GM18519 (cell line): ENCODE data around the gene IGSF9.

Experiments
- ATAC-seq: cut with Tn5 transposase; IDR thresholded peaks from one replicate; pipeline ENCODE4 v1.9.1; 2021; ENCODE audit warnings: mild to moderate bottlenecking, moderate library complexity; ENCODE audit not compliant: unreplicated experiment, low FRiP score

The IGSF9 gene

DNA sequence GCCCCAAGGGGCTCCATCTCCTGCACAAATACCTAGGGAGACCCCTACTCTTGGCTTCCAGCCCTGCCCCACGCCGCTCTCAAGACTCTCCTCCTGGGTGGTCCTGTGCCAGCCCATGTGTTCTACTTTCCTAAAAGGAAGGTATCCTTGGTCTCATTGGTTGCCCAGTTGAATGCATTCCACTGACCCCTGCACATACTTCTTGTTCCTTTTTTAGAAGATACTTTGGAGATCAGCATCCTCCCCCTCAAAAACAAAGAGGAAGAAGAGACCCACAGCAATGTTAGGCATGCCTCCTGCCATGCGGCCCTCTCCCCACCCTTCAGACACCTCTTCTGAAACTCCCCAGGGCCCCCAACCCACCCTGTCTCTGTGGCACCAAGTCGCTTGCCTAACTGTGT lies 4.6 kb upstream of the IGSF9 start:
- ATAC-seq = no peak

DNA sequence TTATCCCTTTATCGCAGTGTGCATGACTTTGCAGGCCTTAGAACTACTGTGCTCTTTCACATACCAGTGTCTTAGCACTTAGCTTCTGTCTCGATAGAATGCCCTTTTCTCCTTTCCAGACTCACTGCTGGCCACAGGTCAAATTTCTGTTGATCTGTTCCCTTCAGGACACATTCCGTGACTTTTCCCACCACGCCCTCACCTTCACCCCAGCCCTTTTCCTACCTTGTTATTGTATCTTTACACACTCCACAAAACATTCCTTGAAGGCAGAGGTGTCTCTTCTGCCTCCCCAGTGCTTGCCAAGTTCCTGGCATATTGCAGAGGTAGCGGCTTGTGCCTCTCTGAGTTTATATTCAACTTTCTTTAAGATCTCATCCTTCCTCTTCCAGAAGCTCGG lies 3.7 kb upstream of the IGSF9 start:
- ATAC-seq = no peak

DNA sequence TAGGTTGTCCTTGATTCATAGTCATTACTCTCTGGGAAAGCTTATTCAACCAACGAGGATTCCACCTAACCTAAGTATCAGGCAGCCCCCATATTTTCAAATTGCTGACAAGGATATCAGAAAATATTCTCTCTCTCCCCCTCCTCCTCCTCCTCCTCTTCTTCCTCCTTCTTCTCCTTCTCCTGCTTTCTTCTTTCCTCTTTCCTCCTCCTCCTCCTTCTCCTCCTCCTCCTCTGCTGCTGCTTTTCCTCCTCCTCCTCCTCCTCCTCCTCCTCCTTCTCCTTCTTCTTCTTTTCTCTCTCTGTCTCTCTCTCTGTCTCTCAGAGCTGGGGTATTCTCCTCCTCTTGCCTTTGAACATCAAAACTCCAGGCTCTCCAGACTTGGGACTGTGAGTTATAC lies 2.5 kb upstream of the IGSF9 start:
- no peak for ATAC-seq

DNA sequence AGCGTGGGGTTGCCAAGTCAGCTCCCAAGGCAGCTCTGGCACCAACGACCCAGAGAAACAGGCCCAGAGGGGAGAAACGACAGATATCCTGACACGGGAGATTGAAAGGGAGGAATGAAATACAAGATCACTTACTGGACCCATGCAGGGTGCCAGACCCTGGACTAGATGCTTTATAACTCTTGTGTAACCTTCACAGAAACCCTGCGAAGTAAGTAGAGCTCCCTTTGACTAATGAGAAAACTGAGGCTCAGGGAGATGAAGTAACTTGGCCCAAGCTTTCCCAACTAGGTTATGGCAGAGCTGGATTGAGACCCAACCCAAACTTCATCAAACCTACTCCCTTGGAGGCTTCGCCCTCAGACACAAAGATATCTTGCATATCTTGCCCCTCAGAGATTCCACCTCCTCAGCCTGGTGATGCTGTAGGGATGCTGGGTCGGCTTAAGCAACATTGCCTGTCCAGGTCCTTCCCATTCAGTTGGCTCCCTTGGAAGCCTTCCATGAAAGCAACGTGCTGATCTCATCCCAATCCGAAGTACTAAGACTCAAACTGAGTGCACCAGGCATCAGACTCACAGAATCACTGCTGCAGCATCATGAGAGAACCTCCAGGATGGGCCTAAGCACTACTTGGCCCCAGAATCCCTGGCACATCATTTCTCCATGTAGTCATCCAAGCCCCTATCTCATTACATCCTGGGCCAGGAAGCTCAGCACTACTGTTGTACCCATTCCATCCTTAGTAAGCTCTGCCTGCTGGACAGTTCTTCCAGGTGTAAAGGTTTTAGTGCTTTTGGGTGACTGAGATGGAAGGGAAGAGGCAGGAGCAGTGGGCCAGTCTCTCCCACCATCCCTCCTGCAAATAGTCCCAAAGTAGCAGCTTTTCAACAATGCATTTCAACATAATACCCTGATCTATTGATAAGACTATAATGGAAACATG lies 1.1 kb upstream of the IGSF9 start:
- no peak for ATAC-seq

DNA sequence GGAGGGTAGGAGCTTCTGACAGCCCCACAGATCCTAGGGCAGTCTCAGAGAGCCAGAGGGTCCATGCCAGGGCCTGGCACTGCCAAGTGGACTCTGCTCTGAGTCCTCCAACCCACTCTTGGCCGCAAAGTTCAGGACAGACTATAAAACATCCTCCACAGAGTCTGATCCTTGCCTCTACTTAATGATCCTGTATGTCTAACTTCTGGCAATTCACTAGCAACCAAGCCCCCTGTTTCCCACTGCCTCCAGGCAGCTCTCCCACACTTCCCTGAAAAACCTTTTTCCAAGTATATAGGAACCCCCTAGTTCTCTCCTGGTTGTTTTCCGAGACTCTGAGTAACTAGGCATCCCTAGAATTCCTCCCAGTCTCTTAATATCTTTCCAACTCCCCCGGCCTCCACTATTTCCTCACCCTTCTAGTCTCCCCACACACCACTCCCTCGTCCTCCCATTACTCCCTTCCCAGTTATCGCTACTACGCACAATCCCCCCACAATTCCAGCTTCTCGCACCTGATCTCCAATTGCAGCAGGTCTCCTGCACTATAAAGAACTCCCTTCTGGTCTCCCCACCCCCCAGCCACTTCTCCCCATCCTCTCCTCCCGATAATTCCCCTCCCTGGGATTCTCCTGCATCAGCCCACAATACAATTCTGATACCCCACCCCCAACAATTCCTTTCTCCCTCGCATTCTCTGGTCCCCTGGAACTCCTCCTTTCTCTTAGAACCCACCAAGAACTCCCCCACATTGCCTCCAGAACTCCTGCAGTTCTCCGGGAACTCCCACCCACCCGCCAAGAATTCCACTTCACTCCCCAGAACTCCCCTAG lies 574 bp downstream of the IGSF9 start:
- ATAC-seq = no peak

DNA sequence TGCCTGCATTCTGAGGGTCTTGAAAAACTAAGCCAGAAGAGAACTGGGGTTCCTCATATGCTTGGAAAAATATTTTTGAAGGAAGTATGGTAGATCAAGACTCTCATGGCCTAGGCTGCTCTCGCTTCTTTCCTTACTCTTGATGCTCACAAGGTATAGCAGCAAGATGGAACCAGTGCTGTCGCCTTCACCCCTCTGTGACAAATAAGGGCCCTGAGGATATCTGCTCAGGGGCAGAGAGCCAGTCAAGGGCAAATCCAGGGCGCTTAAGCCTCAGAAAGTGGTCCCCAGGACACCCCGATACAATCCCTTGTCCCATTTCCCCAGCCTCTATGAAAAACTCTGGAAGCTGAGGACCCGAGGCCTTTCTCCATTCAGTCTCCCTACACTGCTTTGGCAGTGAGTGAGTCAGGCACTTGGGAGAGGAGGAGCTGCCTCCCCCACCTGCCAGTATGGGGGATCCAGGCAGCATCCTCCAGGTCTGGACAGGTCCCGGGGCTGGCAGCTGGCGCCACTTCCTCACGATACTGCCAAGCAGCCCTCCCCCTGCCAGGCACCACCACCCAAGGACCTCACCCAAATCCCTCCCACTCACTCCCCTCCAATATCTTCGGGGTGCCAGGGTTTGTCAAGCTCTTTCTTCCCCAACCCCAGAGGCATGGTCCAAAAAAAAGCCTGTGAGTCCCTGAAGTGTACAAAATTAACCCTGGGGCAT lies 1.3 kb downstream of the IGSF9 start:
- ATAC-seq = no peak

DNA sequence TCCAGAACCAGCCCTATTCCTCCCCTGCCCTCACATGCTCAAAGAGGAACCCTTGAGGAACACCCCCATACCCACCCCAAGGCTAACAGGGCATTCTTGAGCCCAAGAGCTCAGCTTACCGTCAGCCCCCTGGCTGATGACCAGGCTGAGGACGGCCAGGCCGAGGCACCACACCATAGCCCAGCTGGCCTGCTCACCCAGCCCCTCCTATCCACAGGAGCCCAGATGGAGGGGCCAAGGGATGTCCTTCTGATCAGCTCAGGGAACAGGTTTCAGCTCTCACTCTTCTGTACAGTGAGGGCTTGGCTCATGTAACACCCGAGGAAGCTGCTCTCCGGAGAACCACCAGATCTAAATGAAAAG lies 2.2 kb downstream of the IGSF9 start:
- ATAC-seq = no peak

DNA sequence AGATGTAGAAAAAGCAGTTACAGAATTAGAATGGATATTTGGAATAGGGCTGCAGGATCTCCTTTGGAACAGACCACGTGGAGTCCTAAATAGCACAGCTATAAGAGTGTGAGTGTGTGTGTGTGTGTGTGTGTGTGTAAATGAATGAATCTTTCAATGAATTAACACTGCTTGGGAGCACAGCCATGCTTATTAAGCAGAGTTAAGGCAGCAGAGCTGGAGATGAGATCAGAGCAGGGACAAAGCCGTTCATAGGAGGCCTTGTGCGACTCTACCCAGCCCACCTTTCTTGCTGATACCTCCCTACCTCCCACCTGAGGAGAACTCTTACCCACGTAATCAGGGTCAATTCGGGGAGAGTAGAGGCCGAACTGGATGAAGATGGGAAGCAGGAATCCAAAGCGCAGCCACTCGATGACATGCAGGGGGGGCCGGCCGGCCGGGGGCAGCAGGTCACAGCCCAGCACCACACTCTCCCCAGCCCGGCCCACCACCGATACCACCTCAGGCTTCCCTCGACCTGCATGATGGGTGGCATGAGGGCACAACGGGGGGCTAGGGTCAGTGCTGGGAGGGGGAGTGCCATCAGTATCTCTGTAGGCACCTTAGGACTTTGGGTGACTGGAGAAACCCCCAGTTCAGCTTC lies 2.7 kb downstream of the IGSF9 start:
- ATAC-seq = no peak

DNA sequence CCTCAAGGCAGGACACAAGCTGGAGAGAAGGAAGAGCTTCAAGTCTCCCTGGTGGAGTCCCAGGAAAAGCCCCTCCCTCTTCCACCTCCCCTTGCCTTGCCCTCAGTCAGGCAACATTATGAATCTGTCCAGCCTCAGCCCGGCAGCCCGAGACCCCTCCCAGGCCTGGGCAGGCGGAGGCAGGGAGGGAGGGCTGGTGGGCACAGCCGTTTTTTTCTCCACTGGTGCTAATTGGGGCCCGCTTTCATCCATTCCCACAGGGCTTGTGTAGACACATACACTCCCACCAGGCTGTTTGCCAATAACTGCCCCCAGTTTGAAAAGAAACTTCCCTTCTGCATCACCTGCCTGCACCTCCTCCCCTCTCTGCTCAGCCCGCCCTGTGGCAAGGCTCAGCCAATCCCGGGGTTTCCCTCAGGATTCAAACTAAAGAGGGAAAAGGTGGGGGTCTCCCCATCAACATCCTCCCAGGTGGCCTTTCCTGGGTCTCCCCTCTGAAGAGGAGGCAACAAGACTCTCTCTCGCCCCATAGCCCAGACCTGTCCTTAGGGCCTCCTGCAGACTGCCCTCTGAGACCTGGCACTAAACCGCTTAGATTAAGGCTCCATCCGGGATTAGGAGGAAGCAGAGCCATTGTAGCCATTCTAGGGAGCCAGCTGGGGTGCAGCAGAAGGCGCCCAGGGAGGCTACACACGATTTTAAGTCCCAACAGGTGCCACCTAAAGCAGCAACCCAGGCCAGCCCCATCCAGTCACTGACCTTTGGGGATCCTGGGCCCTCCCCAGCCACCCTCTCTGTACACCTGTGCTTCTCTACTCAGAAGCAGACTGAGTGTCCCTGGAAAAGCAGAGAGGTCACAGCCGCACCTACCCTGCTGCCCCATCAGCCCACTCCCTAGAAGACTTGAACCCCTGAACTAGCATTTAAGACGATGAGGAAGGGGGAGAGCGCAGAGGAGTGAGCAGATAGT lies 3.5 kb downstream of the IGSF9 start:
- ATAC-seq = no peak

DNA sequence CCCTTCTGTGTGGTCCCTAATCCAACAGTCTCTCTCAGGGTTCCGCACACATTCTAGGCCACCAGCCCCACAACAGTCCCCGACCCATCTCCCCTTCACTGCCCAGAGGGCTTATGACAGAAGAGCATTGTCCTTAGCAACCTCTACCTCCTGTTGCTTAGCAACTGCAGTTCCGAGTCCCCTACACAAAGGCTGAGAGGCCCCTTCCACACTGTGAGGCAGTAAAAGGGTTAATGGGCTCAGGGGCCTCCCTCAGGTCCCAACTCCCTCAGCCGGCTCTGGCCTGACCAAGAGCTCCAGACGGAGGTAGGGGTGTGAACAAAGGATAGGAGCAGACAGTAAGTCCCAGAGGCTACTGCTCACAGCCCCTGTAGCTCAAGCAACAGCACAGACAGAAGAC lies 4.3 kb downstream of the IGSF9 start:
- ATAC-seq = no peak

DNA sequence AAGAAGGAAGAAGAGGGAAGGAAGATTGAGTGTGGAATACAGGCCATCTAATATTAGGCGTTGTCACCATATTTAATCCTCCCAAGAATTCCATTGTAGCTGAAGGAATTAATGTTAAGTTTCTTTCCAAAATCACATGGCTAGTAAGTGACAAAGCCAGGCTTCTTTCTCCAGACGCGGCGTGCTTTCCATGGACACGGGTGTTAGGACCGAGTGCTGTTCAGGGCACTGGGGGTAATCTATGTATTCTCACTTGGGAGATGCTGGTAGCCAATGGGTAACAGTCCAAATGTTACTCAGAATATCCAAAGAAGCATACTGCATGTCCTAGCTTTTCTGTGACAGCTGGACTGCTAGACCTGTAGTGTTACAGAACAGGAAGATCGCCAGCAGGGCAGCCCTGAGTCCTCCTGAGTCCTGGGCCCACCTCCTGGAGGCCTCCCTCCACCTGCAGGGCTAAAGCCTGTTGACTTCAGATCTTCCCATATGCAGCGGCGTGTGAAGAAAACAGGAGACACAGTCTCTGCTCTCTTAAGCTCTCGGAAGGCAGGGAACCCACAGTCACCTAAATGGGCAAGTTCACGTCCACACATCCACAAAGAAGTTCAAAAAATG lies 5.3 kb downstream of the IGSF9 start:
- no peak for ATAC-seq

DNA sequence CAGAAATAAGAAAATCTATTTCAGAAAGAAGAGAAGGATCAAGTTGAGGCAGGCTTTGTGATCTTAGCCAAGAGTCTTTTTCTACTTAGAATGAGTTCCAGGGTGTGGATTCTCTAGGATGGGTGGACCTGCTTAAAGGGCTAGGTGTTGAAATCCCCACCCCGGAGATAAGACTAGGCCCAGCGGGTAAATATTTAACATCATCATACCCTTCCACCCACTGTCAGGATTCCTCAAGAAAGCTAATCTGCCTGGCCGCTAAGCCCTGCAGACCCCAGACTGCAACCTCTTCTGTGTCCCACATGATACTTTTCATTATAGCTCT lies 5.8 kb downstream of the IGSF9 start:
- ATAC-seq = no peak

DNA sequence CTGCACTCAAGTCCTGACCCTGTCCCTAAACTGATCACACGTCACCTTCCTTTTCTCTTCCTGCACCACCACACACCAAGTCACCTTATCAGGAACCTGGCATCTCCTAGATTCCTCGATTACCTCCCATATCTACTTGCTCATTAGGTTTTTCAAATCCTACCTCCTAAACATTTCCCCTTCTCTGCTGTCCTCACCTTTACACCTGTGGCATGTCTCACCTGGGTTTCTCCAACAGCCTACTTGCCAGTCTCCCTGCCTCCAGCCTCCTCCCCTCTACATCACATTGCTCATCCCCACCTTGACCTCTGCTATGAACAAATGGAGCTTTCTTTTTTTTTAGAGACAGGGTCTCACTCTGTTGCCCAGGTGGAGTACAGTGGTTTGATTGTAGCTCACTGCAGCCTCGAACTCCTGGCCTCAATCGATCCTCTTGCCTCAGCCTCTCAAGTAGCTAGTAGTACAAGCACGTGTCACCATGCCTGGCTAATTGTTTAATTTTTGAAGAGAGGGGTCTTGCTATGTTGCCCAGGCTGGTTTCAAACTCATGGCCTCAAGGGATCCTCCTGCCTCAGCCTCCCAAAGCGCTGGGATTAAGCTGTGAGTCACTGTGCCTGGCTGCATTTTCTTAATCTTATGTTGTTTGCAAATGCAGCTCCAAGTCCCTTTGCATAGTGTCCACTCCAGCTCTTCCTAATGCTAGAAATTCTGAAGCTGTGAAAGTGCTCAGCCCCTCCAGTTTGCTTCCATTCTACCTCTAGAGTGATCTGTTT lies 6.3 kb downstream of the IGSF9 start:
- no peak for ATAC-seq

DNA sequence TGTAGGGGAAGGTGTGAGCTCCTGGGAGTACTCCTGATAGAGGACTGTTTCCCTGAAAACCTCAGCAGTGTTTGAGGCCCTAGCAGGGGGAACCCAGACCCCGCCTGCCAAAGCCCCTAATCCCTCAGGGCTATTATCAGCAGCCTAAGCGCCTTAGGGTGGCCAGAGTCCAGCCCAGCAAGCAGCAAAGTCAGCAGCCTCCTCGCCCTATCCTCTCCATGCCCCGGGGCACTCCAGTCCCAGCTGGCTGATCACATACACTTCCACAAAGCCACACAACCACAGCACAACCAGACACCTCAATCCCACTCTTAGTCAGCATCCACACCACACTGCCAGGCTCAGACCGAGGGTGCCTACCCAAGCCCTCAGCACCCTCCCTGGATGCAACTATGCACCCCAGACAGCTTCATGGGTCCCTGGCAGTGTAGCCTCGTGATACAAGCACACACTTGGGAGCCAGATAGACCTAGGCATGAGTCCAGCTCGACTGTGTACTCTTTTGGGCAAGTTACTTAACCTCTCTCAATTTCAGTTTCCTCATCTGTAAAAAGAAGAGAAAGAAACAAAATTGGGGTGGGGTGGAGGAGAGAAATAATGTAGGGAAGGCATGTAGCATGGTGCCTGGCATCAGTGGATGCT lies 7.1 kb downstream of the IGSF9 start:
- no peak for ATAC-seq

DNA sequence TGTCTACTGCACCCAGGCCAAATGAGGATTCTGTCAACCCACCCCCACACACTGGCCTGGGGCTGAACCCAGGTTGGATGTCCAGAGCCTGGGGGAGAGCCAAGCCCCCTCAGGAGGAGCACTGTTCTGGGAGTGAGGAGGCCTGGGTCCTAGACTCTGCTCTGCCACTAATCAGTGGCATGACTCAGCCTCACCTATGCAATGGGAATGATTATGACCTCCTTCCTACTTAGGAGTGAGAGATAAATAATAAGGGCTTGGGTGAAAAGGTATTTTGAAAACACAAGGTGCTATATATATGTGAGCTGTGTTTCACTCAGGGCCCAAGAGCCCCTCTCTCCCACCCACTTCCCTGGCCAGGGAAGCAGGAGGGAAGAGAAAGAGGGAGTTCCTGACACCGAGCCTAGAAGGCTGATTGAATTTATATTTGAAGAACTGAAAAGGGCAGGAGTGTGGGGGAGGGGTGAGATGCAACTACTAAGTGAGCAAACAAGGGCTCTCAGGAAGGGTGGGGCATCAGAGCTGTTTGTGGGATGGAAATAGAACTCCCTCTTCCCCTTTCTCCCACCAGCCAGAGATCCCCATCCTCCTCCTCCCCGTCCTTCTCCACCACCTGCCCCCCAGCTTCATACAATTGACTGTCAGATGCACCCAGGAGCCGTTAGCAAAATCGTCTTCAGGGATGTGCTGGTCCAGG lies 8.2 kb downstream of the IGSF9 start:
- no peak for ATAC-seq

DNA sequence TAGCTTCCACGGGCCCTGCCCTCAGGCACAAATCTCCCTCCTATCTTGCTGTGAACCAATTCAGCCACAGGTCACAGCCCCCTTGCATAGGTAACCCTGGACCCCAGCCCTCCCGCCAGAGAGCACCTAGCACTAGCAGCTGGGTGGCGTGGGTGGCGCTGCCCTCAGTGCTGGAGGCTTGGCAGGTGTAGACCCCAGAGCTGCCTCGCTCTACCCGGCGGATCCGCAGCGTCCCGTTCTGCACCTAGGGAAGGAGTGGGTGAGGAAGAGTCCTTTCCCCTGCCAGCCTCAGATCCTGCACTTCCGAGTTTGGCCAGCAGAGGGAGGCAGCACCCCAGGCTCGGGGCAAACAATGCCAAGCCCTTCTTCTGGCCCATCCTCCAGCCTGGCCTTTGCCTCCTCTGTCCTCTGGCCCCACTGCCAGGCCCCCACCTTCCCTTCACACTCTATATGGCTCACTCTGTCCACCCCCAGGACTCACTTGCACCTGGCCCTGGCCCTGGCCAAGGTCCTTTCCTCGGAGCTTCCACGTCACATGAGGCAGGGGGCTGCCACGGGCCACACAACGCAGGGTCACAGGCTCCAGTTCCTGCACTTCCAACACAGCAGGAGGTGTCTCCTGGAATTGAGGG lies 9.0 kb downstream of the IGSF9 start:
- ATAC-seq = no peak

DNA sequence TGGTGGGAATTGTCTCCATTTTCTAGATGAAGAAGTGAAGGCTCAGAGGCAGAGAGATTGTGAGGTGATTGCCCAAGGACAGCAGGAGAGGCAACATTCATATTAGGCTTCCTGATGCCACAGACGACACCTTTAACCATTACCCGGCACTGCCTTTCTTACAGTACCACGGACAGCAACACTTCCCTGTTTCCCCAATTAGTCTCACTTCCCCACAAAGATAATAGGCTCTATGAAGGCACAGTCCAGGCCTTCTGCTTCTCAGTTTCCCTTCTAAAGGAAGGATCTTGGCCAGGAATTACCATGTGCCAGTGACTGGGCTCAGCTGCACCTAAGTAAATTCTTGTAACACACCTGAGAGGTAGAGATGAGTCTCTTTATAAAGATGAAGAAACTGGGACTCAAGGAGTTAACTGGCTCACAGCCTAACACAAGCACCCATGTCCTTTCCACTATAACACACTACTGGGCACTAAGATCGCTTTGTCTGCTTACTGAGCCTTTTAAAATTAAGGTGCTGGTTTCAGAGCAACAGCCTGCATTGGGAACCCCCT lies 9.6 kb downstream of the IGSF9 start:
- ATAC-seq = no peak
